C4-2B (cell line): ENCODE data around the gene CHRM1.

Source experiments
- CTCF ChIP-seq: fragments of 450-650 bp; conservative IDR thresholded peaks from 2 replicates; pipeline ENCODE4 v1.5.1; 2017; ENCODE audit warnings: mild to moderate bottlenecking
- ZFX ChIP-seq: fragments of 450-650 bp; IDR thresholded peaks from 2 replicates; pipeline ENCODE4 v1.6.1; 2017

- TF ChIP-seq CTCF (no peak), ZFX (no peak)
Measured at GRCh38 chr11:62912268-62912667, 8.9 kb downstream of the CHRM1 start.
